ENCODE measurements around the gene CTU2.

The CTU2 gene

GRCh38 chr16:88758227-88758943 lies 52.1 kb downstream of the CTU2 start:
- TF ChIP-seq ZC3H10 (CRISPR knock-in tag; IDR thresholded peaks at IDR 0.05) = no peak
- no peak for TF ChIP-seq ZFP3 (CRISPR knock-in tag; IDR thresholded peaks at IDR 0.05)
- no peak for TF ChIP-seq PPARA (CRISPR knock-in tag; IDR thresholded peaks at IDR 0.05; ENCODE audit: borderline replicate concordance)
- no peak for TF ChIP-seq CSRNP3 (CRISPR knock-in tag; IDR thresholded peaks at IDR 0.05)
- no peak for TF ChIP-seq CSDC2 (CRISPR knock-in tag; IDR thresholded peaks at IDR 0.05)
- no peak for TF ChIP-seq ESRRG (CRISPR knock-in tag; IDR thresholded peaks at IDR 0.05)
- no peak for TF ChIP-seq TOX (CRISPR knock-in tag; IDR thresholded peaks at IDR 0.05; ENCODE audit: borderline replicate concordance)
- no peak for TF ChIP-seq ZNF70 (CRISPR knock-in tag; IDR thresholded peaks at IDR 0.05)
- TF ChIP-seq ZNF8 (CRISPR knock-in tag; IDR thresholded peaks at IDR 0.05) = no peak
- no peak for TF ChIP-seq ZNF565 (CRISPR knock-in tag; conservative IDR thresholded peaks at IDR 0.05; ENCODE audit: low read depth)
- no peak for ATAC-seq

GRCh38 chr16:88758944-88759244 lies 52.6 kb downstream of the CTU2 start:
- TF ChIP-seq OSR1 (CRISPR knock-in tag; IDR thresholded peaks at IDR 0.05) (no peak), TSHZ2 (CRISPR knock-in tag; IDR thresholded peaks at IDR 0.05) (no peak), PPARA (CRISPR knock-in tag; IDR thresholded peaks at IDR 0.05; ENCODE audit: borderline replicate concordance) (no peak), CSDC2 (CRISPR knock-in tag; IDR thresholded peaks at IDR 0.05) (no peak)
- no peak for ATAC-seq

- ATAC-seq = no peak
- TF ChIP-seq ESRRG (CRISPR knock-in tag; IDR thresholded peaks at IDR 0.05) = no peak
- TF ChIP-seq ZNF8 (CRISPR knock-in tag; IDR thresholded peaks at IDR 0.05) = no peak
- no peak for TF ChIP-seq ZFP30 (CRISPR knock-in tag; IDR thresholded peaks at IDR 0.05)
- TF ChIP-seq RARB (CRISPR knock-in tag; IDR thresholded peaks at IDR 0.05) = no peak
- no peak for TF ChIP-seq OSR1 (CRISPR knock-in tag; IDR thresholded peaks at IDR 0.05)
- no peak for TF ChIP-seq ZC3H10 (CRISPR knock-in tag; IDR thresholded peaks at IDR 0.05)
- TF ChIP-seq PATZ1 (CRISPR knock-in tag; IDR thresholded peaks at IDR 0.05; ENCODE audit: borderline replicate concordance) = no peak
- TF ChIP-seq POU6F1 (CRISPR knock-in tag; IDR thresholded peaks at IDR 0.05; ENCODE audit: borderline replicate concordance, low read depth) = no peak
- no peak for TF ChIP-seq ZFP3 (CRISPR knock-in tag; IDR thresholded peaks at IDR 0.05)
- TF ChIP-seq CSRNP3 (CRISPR knock-in tag; IDR thresholded peaks at IDR 0.05) = no peak
- TF ChIP-seq CSDC2 (CRISPR knock-in tag; IDR thresholded peaks at IDR 0.05) = no peak
- no peak for TF ChIP-seq CREB5 (CRISPR knock-in tag; IDR thresholded peaks at IDR 0.05; ENCODE audit: low read depth)
These were observed 53.1 kb downstream of the CTU2 start for GRCh38 chr16:88759245-88759975.
